Hepatocyte (in vitro differentiated cells): Measurements from ENCODE around the gene GPNMB.

Experiments
- EZH2 ChIP-seq: fragments of 200-600 bp; sonication (generic); IDR thresholded peaks from 2 replicates; pipeline ENCODE4 v1.6.1; 2016; ENCODE audit warnings: antibody characterized with exemption, mild to moderate bottlenecking, borderline replicate concordance
- TF ChIP-seq, protein P1 (sequence below): fragments of 200-600 bp; sonication (generic); IDR thresholded peaks from 2 replicates; pipeline ENCODE4 v1.5.1; 2016; ENCODE audit warnings: antibody characterized with exemption, mild to moderate bottlenecking; ENCODE audit not compliant: poor library complexity

DNA sequence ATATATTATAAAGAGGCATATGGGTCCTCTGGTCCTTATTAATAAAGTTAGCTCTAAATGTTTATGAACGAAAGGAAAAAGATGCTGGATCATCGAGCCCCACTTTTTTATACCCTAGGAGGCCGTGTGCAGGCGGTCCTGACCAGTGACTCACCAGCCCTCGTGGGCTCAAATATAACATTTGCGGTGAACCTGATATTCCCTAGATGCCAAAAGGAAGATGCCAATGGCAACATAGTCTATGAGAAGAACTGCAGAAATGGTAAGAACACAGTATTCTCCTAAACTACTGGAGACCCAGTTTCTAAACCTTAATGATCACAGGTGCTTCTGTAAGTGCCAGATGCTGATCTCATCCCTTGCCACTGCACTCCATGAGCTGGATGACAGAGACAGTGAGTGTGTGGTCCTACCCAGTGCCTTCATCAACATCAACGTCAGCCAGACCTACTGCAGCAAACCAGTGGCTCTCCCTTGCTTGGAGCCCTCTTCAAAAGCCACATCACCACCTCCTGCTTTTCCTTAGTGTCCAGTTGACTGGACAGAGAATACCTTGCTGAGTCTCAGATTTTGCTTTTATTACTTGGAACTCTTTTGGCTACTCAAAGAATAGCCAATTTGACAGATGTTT, 7.6 kb downstream of the GPNMB start:
- TF ChIP-seq, protein P1, sequence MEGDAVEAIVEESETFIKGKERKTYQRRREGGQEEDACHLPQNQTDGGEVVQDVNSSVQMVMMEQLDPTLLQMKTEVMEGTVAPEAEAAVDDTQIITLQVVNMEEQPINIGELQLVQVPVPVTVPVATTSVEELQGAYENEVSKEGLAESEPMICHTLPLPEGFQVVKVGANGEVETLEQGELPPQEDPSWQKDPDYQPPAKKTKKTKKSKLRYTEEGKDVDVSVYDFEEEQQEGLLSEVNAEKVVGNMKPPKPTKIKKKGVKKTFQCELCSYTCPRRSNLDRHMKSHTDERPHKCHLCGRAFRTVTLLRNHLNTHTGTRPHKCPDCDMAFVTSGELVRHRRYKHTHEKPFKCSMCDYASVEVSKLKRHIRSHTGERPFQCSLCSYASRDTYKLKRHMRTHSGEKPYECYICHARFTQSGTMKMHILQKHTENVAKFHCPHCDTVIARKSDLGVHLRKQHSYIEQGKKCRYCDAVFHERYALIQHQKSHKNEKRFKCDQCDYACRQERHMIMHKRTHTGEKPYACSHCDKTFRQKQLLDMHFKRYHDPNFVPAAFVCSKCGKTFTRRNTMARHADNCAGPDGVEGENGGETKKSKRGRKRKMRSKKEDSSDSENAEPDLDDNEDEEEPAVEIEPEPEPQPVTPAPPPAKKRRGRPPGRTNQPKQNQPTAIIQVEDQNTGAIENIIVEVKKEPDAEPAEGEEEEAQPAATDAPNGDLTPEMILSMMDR, result no peak
- no peak for TF ChIP-seq EZH2
